VCaP (cell line): Measurements from ENCODE around the gene RAB31.

Experiments used
- H3K27ac ChIP-seq: fragments of 450-650 bp; 2 replicates; pipeline ENCODE4 v1.5.1; 2017
- TF ChIP-seq, protein P1 (sequence below): fragments of 450-650 bp; conservative IDR thresholded peaks from 2 replicates; pipeline ENCODE4 v1.5.1; 2017; ENCODE audit warnings: mild to moderate bottlenecking, moderate library complexity

Gene RAB31

DNA sequence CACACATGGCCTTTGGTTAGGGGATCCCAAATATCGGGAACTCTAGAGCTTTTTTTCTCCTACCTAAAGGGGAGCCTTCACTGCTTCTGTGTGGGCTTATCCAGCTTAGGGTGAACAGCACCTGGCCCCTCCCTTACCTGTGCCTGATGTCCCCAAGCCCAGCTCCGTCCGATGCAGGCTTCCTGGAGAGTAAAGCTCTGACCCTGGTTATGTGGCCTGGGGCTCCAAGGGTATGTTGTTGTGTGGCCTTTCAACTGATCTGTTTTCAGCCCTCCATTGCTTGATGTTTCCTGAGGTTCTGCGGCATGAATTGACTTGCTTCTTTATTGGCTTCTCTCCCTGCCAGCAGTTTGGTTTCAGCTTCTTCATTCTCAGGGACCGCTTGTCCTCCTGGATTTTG, 66.0 kb downstream of the RAB31 start:
- TF ChIP-seq, protein P1, sequence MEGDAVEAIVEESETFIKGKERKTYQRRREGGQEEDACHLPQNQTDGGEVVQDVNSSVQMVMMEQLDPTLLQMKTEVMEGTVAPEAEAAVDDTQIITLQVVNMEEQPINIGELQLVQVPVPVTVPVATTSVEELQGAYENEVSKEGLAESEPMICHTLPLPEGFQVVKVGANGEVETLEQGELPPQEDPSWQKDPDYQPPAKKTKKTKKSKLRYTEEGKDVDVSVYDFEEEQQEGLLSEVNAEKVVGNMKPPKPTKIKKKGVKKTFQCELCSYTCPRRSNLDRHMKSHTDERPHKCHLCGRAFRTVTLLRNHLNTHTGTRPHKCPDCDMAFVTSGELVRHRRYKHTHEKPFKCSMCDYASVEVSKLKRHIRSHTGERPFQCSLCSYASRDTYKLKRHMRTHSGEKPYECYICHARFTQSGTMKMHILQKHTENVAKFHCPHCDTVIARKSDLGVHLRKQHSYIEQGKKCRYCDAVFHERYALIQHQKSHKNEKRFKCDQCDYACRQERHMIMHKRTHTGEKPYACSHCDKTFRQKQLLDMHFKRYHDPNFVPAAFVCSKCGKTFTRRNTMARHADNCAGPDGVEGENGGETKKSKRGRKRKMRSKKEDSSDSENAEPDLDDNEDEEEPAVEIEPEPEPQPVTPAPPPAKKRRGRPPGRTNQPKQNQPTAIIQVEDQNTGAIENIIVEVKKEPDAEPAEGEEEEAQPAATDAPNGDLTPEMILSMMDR: no peak
- no peak overlapping the region for H3K27ac ChIP-seq

DNA sequence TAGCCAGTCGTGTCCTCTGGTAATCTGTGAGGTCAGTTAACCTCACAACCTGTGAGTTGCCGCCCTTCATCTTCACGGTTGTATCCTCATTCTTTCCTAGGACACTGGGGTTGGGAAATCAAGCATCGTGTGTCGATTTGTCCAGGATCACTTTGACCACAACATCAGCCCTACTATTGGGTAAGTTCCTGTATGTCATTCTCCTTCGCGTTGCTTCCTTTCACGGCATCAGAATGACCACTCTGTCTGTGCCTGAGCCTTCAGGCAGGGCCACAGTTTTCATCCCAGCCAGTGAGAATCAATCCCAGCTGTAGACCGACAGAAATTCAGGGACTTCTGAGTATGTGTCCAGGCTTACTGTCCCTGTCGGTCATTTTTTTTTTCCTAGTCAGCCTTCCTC, 67.1 kb downstream of the RAB31 start:
- H3K27ac ChIP-seq: no peak overlapping the region
- TF ChIP-seq, protein P1: no peak

DNA sequence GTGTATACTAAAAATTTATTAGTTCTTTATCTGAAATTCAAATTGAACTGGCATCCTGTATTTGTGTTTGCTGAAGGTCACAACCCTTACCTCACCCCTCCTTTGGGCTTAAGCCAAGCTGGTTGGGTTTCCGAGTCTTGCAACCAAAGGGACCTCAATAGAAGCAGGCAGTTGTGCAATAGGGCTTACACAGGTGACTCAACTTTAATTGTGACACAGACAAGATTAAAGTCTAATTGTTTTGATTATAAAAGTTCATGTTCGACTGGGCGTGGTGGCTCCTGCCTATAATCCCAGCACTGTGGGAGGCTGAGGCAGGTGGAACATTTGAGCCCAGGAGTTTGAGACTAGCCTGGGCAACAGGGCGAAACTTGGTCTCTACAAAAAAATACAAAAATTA, 71.5 kb downstream of the RAB31 start:
- H3K27ac ChIP-seq: no peak overlapping the region
- TF ChIP-seq, protein P1: no peak

DNA sequence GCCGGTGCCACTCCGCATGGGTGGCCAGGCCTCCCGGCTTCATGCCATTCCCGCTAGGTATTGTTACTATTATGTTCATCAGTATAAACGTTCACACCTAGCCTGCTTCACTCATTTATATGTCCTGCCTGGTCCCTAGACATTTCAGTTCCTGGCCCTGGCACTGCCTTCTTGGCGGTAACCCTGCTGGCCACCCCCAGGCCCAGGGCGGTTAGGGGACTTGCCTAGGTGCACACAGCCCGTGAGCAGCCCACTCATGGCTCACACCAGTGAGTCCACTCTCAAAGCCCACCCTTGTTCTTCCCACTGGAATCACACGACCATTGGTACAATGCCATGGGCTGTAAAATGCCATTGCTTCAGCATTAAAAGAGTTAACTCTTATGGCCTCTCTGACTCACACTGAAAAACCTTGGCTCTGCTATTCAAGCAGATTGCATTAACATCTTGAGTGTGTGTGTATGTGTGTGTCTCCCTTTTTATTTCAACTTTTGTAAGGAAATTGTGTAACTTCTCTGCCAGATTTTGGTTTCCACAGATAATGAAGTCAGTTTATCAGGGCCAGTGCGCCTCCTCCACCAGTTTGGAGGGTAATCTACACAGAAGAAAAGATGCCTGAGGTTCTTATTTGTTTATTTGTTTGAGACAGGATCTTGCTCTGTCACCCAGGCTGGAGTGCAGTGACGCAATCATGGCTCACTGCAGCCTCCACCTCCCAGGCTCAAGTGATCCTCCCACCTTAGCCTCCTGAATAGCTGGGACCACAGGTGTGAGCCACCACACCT, 74.2 kb downstream of the RAB31 start:
- no peak overlapping the region for H3K27ac ChIP-seq
- TF ChIP-seq, protein P1: no peak

DNA sequence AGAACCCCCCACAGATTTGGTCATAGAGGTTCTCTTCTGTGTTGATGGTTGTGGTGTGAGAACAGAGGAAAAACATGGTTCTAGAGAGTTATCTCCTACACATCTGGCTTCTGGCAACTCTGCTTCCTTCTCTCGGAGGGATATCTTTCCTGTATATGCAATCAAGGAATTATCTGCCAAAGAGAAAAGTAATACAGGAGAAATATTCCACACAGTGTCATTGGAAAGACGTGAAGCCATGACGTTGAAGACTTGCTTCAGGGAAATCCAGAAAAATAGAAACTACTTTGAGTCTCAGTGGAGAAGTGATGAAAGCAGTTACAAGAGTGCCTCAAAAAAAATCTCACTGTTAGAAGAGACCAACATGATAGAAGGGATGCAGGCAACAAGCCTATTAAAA, 78.5 kb downstream of the RAB31 start:
- TF ChIP-seq, protein P1: no peak
- H3K27ac ChIP-seq: no peak overlapping the region

DNA sequence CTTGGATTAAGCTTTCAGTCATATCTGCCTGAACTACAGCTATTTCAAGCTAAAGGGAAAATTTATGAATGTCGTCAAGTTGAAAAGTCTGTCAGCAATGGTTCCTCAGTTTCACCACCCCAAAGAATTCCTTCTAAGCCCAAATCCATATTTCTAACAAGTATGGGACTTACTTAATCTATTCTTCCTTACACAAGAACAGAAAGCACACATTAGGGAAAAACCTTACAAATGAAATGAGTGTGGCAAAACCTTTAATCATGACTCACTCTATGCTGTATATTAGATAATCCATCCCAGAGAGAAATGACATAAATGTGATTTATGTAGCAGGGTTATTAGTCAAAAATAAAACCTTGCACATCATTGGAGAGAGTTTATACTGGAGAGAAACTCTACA, 78.9 kb downstream of the RAB31 start:
- TF ChIP-seq, protein P1: no peak
- H3K27ac ChIP-seq: no peak overlapping the region

DNA sequence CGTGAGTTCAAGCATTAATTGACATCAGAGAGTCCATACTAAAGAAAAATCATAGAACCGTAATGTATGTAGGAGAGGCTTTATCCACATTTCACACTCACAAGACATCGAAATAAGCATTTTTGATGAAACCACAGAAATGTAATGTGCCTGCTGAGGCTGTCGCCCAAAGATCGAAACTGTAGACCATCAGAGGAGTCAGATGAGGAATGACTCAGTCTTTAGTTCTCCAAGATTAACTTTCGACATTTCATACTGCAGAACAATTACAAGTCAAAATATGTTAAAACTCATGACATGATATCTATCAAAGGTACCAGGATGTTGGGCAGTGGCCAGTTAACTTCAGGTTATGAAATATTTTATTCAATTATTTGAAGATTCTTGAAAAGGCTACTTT, 79.6 kb downstream of the RAB31 start:
- no peak overlapping the region for H3K27ac ChIP-seq
- TF ChIP-seq, protein P1: no peak
